ENCODE data around the gene CCDC13. TPM values are rescaled to one million over a fixed set of nuclear protein-coding genes. Genes with fewer than 3 reads are reported as not detected.

CCDC13 gene
- total and polyA plus RNA-seq, 11 donors = 0.44 to 1.4 (median 0.83) TPM; not detected in 1

DNA sequence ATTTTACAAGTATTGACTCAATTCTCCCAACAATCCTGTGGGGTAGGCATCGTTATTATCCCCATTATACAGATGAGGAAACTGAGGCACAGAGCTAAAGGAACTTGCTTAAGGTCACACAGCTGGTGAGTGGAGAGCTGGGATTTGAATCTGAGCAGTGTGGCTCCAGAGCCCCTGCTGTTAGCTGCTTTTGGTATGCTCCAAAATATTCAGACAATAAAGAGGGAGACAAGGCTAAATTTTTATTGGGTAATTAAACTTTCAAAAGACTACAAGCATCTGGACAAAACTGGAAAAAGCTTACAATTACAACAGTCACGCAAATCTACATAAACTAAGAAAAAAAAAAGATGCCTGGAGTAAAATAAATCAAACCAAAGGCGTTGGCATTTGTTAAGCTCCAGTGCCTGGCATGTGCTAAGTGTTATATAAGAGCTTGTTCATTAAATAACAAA is 27.7 kb downstream of the CCDC13 start:
- no peak for DNase-seq
- Histone ChIP-seq H3K36me3 (no peaks in the 10 kb centered on the region), H3K4me1 (peaks cover 0 to 62% (median 19%) of the 10 kb centered on the region in 12 donors), H3K27ac (peak overlapping the region in 8 of 12 donors; percentile 44 to 94 (median 65)), H3K9me3 (no peaks in the 10 kb centered on the region), H3K4me3 (no peak overlapping the region), H3K27me3 (no peaks in the 10 kb centered on the region)
- intact Hi-C loops (cut with DNase I) = loop anchor here (2.0 to 10.0 kb wide), 8 partner anchors 43 to 521 kb away; partner anchors contain the start of genes SEC22C (in 5 of the 10), HHATL (in 1 of the 10) and NKTR (in 1 of the 10)
- WGBS, 4 donors = 77 to 93% (median 83%) methylated on average over 3 of the region's 3 CpGs
- TF ChIP-seq, protein P1, sequence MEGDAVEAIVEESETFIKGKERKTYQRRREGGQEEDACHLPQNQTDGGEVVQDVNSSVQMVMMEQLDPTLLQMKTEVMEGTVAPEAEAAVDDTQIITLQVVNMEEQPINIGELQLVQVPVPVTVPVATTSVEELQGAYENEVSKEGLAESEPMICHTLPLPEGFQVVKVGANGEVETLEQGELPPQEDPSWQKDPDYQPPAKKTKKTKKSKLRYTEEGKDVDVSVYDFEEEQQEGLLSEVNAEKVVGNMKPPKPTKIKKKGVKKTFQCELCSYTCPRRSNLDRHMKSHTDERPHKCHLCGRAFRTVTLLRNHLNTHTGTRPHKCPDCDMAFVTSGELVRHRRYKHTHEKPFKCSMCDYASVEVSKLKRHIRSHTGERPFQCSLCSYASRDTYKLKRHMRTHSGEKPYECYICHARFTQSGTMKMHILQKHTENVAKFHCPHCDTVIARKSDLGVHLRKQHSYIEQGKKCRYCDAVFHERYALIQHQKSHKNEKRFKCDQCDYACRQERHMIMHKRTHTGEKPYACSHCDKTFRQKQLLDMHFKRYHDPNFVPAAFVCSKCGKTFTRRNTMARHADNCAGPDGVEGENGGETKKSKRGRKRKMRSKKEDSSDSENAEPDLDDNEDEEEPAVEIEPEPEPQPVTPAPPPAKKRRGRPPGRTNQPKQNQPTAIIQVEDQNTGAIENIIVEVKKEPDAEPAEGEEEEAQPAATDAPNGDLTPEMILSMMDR (IDR thresholded peaks at IDR 0.05) = no peak
- TF ChIP-seq POLR2A (IDR thresholded peaks at IDR 0.05) = no peak
- no peak for ATAC-seq

DNA sequence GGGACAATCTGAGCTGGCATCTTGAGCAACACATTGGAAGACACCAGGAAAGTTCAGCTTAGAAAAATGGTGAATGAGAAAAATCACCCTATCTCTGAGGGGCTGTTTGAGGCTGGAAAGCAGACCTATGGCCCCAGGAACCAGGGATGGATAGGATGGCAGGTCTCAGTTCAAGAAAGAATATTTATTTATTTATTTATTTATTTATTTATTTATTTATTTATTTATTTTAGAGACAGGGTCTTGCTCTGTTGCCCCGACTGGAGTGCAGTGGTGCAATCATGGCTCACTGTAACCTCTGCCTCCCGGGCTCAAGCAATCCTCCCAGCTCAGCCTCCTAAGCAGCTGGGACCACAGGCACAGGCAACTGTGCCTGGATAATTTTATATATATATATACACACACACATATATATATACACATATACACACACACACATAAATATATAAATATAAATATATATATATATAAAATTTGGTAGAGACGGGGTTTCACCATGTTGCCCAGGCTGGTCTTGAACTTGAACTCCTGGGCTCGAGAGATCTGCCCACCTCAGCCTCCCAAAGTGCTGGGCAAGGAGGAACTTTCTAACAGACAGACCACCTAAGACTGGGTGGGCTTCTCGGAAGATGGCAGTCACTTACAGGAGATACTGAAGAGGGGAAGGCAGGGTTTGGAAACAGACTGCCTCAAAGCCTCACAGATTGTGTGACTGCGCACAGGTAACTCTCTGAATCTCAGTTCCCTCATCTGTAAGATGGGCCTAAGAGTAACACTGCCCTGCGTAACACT is 29.7 kb downstream of the CCDC13 start:
- Histone ChIP-seq H3K9me3 (no peaks in the 10 kb centered on the region), H3K27ac (peak overlapping the region in 10 of 12 donors; percentile 25 to 94 (median 58)), H3K4me1 (peaks cover 0 to 68% (median 27%) of the 10 kb centered on the region in 12 donors), H3K36me3 (no peaks in the 10 kb centered on the region), H3K27me3 (no peaks in the 10 kb centered on the region), H3K4me3 (no peak overlapping the region)
- DNase-seq (no peak), ATAC-seq (no peak)
- WGBS, 4 donors = 85 to 98% (median 94%) methylated on average over 7 of the region's 7 CpGs
- no peak for TF ChIP-seq POLR2A (IDR thresholded peaks at IDR 0.05)
- TF ChIP-seq, protein P1 (IDR thresholded peaks at IDR 0.05) = no peak
- intact Hi-C loops (cut with DNase I) = loop anchor here in 6 of 10 donors (2.0 to 10.0 kb wide), 9 partner anchors 41 to 519 kb away; partner anchors contain the start of genes HHATL (in 3 of the 6), ZBTB47 (in 2 of the 6) and NKTR (in 1 of the 6)

DNA sequence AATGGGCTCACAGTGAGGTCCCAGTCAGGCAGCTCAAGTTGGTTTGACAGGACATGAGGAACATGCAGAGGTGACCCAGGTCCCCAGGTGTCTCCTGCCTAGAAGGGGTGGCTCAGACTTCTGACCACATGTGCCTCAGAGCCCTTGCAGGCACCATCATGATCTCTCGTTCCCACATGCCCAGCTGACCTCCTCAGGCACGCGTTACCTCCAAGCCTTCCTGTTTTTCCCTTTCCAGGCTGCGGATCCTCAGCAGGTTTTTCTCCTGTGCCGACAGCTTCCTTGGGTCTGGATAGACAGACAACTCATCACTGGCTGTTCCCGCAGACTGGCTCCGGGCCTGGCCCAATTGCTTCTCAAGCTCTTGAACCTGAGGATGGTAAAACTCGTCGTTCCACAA is 30.4 kb downstream of the CCDC13 start:
- H3K4me3 ChIP-seq = no peak overlapping the region
- no peaks in the 10 kb centered on the region for H3K9me3 ChIP-seq
- intact Hi-C loops (cut with DNase I) = loop anchor here in 6 of 10 donors (2.0 to 10.0 kb wide), 9 partner anchors 40 to 518 kb away; partner anchors contain the start of genes HHATL (in 3 of the 6), ZBTB47 (in 2 of the 6) and NKTR (in 1 of the 6)
- 86 to 92% (median 91%) methylated on average over 9 of the region's 9 CpGs for WGBS, 4 donors
- ATAC-seq (no peak), DNase-seq (no peak)
- H3K27me3 ChIP-seq = no peaks in the 10 kb centered on the region
- TF ChIP-seq POLR2A (IDR thresholded peaks at IDR 0.05) = no peak
- TF ChIP-seq, protein P1 (IDR thresholded peaks at IDR 0.05) = no peak
- peak overlapping the region in 3 of 12 donors; percentile 42 to 94 (median 79) for H3K27ac ChIP-seq
- no peaks in the 10 kb centered on the region for H3K36me3 ChIP-seq
- peaks cover 0 to 61% (median 25%) of the 10 kb centered on the region in 12 donors for H3K4me1 ChIP-seq

DNA sequence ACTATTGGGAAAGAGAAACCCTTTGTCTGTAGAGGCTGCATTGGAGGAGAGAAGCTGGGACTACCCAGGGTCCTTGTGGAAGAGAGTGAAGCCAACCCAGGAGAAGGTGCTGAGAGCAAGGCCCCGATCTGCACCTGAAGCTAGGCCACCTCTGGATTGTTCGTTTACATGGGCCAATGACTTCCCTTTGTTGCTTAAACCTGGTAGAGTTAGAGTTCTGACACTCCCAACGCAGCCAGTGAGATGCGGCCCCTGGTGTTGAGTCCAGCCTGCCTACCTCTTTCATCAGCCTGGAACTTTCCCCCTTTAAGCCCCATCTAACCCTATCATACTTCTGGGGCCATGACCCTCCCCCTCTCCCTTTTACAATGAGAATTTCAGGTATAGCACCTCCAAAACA is 30.8 kb downstream of the CCDC13 start:
- Histone ChIP-seq H3K4me3 (no peak overlapping the region), H3K9me3 (no peaks in the 10 kb centered on the region), H3K4me1 (peaks cover 0 to 57% (median 21%) of the 10 kb centered on the region in 12 donors), H3K36me3 (no peaks in the 10 kb centered on the region), H3K27ac (peak overlapping the region in 4 of 12 donors; percentile 42 to 94 (median 86)), H3K27me3 (no peaks in the 10 kb centered on the region)
- intact Hi-C loops (cut with DNase I) = loop anchor here in 6 of 10 donors (2.0 to 10.0 kb wide), 9 partner anchors 39 to 517 kb away; partner anchors contain the start of genes HHATL (in 3 of the 6), ZBTB47 (in 2 of the 6) and NKTR (in 1 of the 6)
- 84 to 99% (median 89%) methylated on average over 4 of the region's 4 CpGs for WGBS, 4 donors
- no peak for DNase-seq
- ATAC-seq = no peak
- TF ChIP-seq POLR2A (IDR thresholded peaks at IDR 0.05) = no peak
- TF ChIP-seq, protein P1 (IDR thresholded peaks at IDR 0.05) = no peak
